Neural cell (in vitro differentiated cells): Measurements from ENCODE around the gene TPM2.

Source experiments
- EP300 ChIP-seq: fragments of 450-650 bp; conservative IDR thresholded peaks from 2 replicates; pipeline ENCODE4 v1.6.1; 2014; ENCODE audit warnings: antibody characterized with exemption, mild to moderate bottlenecking, moderate library complexity; ENCODE audit not compliant: poor library complexity, severe bottlenecking
- POLR2AphosphoS5 ChIP-seq: IDR thresholded peaks from 2 replicates; pipeline ENCODE4 v1.6.1; 2012

GRCh38 chr9:35723908-35724307 lies 34.2 kb upstream of the TPM2 start:
- TF ChIP-seq POLR2AphosphoS5 (no peak), EP300 (no peak)
